HG03571 (cell line): Measurements from ENCODE around the gene SYT8.

Experiments
- ATAC-seq: cut with Tn5 transposase; IDR thresholded peaks from one replicate; pipeline ENCODE4 v1.9.1; 2021; ENCODE audit not compliant: unreplicated experiment

The SYT8 gene

GRCh38 chr11:1831338-1832210 is 3.2 kb upstream of the SYT8 start:
- no peak for ATAC-seq

- ATAC-seq: no peak
Measured at GRCh38 chr11:1832211-1832919, 2.4 kb upstream of the SYT8 start.

GRCh38 chr11:1832920-1833295 is 1.9 kb upstream of the SYT8 start:
- ATAC-seq: no peak

GRCh38 chr11:1834062-1834610 is 654 bp upstream of the SYT8 start:
- ATAC-seq: no peak

- ATAC-seq: no peak
Measured at GRCh38 chr11:1835671-1836010, 851 bp downstream of the SYT8 start.

- no peak for ATAC-seq
Measured at GRCh38 chr11:1836011-1836945, 1.5 kb downstream of the SYT8 start.

GRCh38 chr11:1837171-1838076 is 2.6 kb downstream of the SYT8 start:
- no peak for ATAC-seq

- ATAC-seq: no peak
Measured at GRCh38 chr11:1838077-1838425, 3.3 kb downstream of the SYT8 start.

GRCh38 chr11:1838426-1839144 is 3.8 kb downstream of the SYT8 start, which contains the start of gene TNNI2:
TSS of gene TNNI2 (plus strand) at chr11:1838981. CDS start at chr11:1839697, 716 bp downstream.
- ATAC-seq: no peak

- ATAC-seq: no peak
Measured at GRCh38 chr11:1839204-1839923, 4.6 kb downstream of the SYT8 start.

- ATAC-seq: no peak
Measured at GRCh38 chr11:1839924-1840779, 5.4 kb downstream of the SYT8 start.

GRCh38 chr11:1840780-1841480 is 6.1 kb downstream of the SYT8 start:
- ATAC-seq: no peak

GRCh38 chr11:1841511-1842148 is 6.8 kb downstream of the SYT8 start:
- ATAC-seq: no peak

GRCh38 chr11:1842149-1843097 is 7.6 kb downstream of the SYT8 start:
- no peak for ATAC-seq

GRCh38 chr11:1843098-1843473 is 8.3 kb downstream of the SYT8 start:
- ATAC-seq: no peak

GRCh38 chr11:1843796-1844195 is 9.0 kb downstream of the SYT8 start:
- ATAC-seq: no peak
